Adrenal gland (tissue), 12 donors: ENCODE data around the gene IL12RB2. TPM values are rescaled to one million over a fixed set of nuclear protein-coding genes. Genes with fewer than 3 reads are reported as not detected.

Source experiments
- DNase-seq, 7 donors: peaks; one replicate each; pipeline ENCODE4 v3.0.0-alpha.2; 2019 to 2020
- H3K27ac ChIP-seq, 5 donors: fragments of 200-600 bp; sonication (generic) in 4 of 5; 1 replicate in 3 of 5; 2 replicates in 2 of 5; pipeline versions ENCODE4 v1.5.1 to v1.8.0; 2016 to 2020; ENCODE audit warnings: mild to moderate bottlenecking in 1 of 5
- H3K27me3 ChIP-seq: fragments of 200-600 bp; 2 replicates; pipeline ENCODE4 v1.8.0; 2021
- H3K36me3 ChIP-seq, 2 donors: fragments of 200-600 bp; replicated peaks in 1 of 2; 1 replicate in 1 of 2; 2 replicates in 1 of 2; pipeline versions ENCODE4 v1.5.1 to v1.8.0; 2018 to 2022
- H3K4me1 ChIP-seq, 2 donors: fragments of 200-600 bp; replicated peaks in 1 of 2; 1 replicate in 1 of 2; 2 replicates in 1 of 2; pipeline versions ENCODE4 v1.5.1 to v1.8.0; 2018 to 2021
- H3K4me3 ChIP-seq, 4 donors: fragments of 200-600 bp; sonication (generic) in 3 of 4; one replicate each; pipeline ENCODE4 v1.5.1; 2016 to 2018
- H3K9me3 ChIP-seq, 3 donors: fragments of 200-600 bp; sonication (generic) in 1 of 3; replicated peaks in 1 of 3; 1 replicate in 2 of 3; 2 replicates in 1 of 3; pipeline versions ENCODE4 v1.5.1 to v1.8.0; 2016 to 2021
- POLR2A ChIP-seq, 2 donors: fragments of 450-650 bp; IDR thresholded peaks; one replicate each; pipeline ENCODE4 v1.6.1; 2017; ENCODE audit warnings: antibody characterized with exemption in 2 of 2, mild to moderate bottlenecking in 2 of 2, moderate library complexity in 1 of 2
- WGBS, 4 donors: extraction: QIAGEN DNeasy Blood & Tissue Kit in 2 of 4; methylation state at CpG; one replicate each; pipeline versions ENCODE4 v1.1.5 to v1.1.7; 2013 to 2017; 5-methylcytosine and 5-hydroxymethylcytosine counted together
- intact Hi-C, 2 donors: fragments of 100-400 bp; cut with DNase I; formaldehyde crosslinking; loops; one replicate each; pipeline versions ENCODE4 v1.14.1 to v1.15.0; 2022 to 2023
- polyA plus RNA-seq, 3 donors: library from polyadenylated mRNA; stranded (reverse); fragments of 200-250 nt in 2 of 3; fragments of 350-450 nt in 1 of 3; fragmentation: Illumina TruSeq in 1 of 3; extraction: RNeasy Lipid Tissue Mini Kit (QIAGEN cat#74804) in 1 of 3; gene quantifications; one replicate each; pipeline ENCODE4 v1.2.3, GENCODE V29; 2013 to 2014
- total RNA-seq, 9 donors: library from RNA; depleted of rRNA in 4 of 9; stranded (reverse); fragments of >200 nt in 4 of 9; fragments of 120-200 nt in 1 of 9; fragmentation: NEBNext Ultra II Directional in 1 of 9; extraction: Animal tissue kit (Norgen Biotek cat#: 25700) in 1 of 9; gene quantifications; one replicate each; pipeline versions ENCODE4 v1.1.0 to v1.2.4, GENCODE V29; 2013 to 2023
- TF ChIP-seq, protein P1 (sequence below), 6 experiments: fragments of 450-650 bp in 4 of 6; fragments of 200-600 bp in 2 of 6; sonication (generic) in 1 of 6; IDR thresholded peaks; 1 replicate in 5 of 6; 2 replicates in 1 of 6; pipeline versions ENCODE4 v1.5.1 to v1.8.0; 2016 to 2021; ENCODE audit warnings: antibody characterized with exemption in 6 of 6, mild to moderate bottlenecking in 2 of 6, moderate library complexity in 1 of 6
- donor health status: healthy with polysubstance abuse.
- donor health status: Bipolar disorder and iron deficiency.
- donor health status: DM: yes; HTN: yes; CAD: no.
- donor health status: DM: no; HTN: no; CAD: no.
- donor health status: DM: no; HTN: no; CAD: no.
- donor health status: DM: yes; HTN: yes; CAD: no.

IL12RB2 gene
- total and polyA plus RNA-seq, 12 donors, result 0.24 to 2.6 (median 0.55) TPM; not detected in 2

GRCh38 chr1:67300561-67300960 is 7.1 kb upstream of the IL12RB2 start:
- Histone ChIP-seq H3K9me3 (no peaks in the 10 kb centered on the region), H3K36me3 (no peaks in the 10 kb centered on the region), H3K4me1 (no peaks in the 10 kb centered on the region), H3K27me3 (no peaks in the 10 kb centered on the region), H3K4me3 (no peak overlapping the region), H3K27ac (no peak overlapping the region)
- intact Hi-C loops, result no loop called here
- WGBS, 4 donors, result 59 to 74% (median 69%) methylated on average over 2 of the region's 2 CpGs
- TF ChIP-seq, protein P1, sequence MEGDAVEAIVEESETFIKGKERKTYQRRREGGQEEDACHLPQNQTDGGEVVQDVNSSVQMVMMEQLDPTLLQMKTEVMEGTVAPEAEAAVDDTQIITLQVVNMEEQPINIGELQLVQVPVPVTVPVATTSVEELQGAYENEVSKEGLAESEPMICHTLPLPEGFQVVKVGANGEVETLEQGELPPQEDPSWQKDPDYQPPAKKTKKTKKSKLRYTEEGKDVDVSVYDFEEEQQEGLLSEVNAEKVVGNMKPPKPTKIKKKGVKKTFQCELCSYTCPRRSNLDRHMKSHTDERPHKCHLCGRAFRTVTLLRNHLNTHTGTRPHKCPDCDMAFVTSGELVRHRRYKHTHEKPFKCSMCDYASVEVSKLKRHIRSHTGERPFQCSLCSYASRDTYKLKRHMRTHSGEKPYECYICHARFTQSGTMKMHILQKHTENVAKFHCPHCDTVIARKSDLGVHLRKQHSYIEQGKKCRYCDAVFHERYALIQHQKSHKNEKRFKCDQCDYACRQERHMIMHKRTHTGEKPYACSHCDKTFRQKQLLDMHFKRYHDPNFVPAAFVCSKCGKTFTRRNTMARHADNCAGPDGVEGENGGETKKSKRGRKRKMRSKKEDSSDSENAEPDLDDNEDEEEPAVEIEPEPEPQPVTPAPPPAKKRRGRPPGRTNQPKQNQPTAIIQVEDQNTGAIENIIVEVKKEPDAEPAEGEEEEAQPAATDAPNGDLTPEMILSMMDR (IDR thresholded peaks at IDR 0.05), result no peak
- TF ChIP-seq POLR2A (IDR thresholded peaks at IDR 0.05), result no peak
- no peak for DNase-seq

- 81 to 91% (median 85%) methylated on average over 3 of the region's 3 CpGs for WGBS, 4 donors
- no peak overlapping the region for H3K4me3 ChIP-seq
- peaks cover 0 to 11% of the 10 kb centered on the region in 2 donors for H3K4me1 ChIP-seq
- intact Hi-C loops, result no loop called here
- no peaks in the 10 kb centered on the region for H3K9me3 ChIP-seq
- TF ChIP-seq, protein P1 (IDR thresholded peaks at IDR 0.05), result no peak
- no peak for TF ChIP-seq POLR2A (IDR thresholded peaks at IDR 0.05)
- no peak overlapping the region for H3K27ac ChIP-seq
- H3K36me3 ChIP-seq, result no peaks in the 10 kb centered on the region
- H3K27me3 ChIP-seq, result peaks cover 20% of the 10 kb centered on the region
- no peak for DNase-seq
These were observed 3.6 kb upstream of the IL12RB2 start for GRCh38 chr1:67304023-67304422.

GRCh38 chr1:67306547-67306946 is 1.1 kb upstream of the IL12RB2 start:
- Histone ChIP-seq H3K4me3 (no peak overlapping the region), H3K36me3 (no peaks in the 10 kb centered on the region), H3K27me3 (peaks cover 21% of the 10 kb centered on the region), H3K9me3 (no peaks in the 10 kb centered on the region), H3K27ac (no peak overlapping the region), H3K4me1 (peaks cover 0 to 11% of the 10 kb centered on the region in 2 donors)
- no peak for TF ChIP-seq POLR2A (IDR thresholded peaks at IDR 0.05)
- TF ChIP-seq, protein P1 (IDR thresholded peaks at IDR 0.05), result no peak
- 92 to 96% (median 93%) methylated on average over 7 of the region's 7 CpGs for WGBS, 4 donors
- DNase-seq, result no peak
- intact Hi-C loops, result no loop called here

GRCh38 chr1:67308136-67308535 is 463 bp downstream of the IL12RB2 start:
- no peak for DNase-seq
- WGBS, 4 donors, result 39 to 54% (median 41%) methylated on average over 7 to 15 of the region's 15 CpGs
- intact Hi-C loops, result no loop called here
- Histone ChIP-seq H3K36me3 (no peaks in the 10 kb centered on the region), H3K9me3 (no peaks in the 10 kb centered on the region), H3K4me1 (peaks cover 0 to 11% of the 10 kb centered on the region in 2 donors), H3K27me3 (peaks cover 21% of the 10 kb centered on the region), H3K27ac (no peak overlapping the region), H3K4me3 (peak overlapping the region in 1 of 4 donors; percentile 64)
- TF ChIP-seq, protein P1 (IDR thresholded peaks at IDR 0.05), result no peak
- no peak for TF ChIP-seq POLR2A (IDR thresholded peaks at IDR 0.05)
